ENCODE data around the gene TMEM182. TPM values are rescaled to one million over a fixed set of nuclear protein-coding genes. Genes with fewer than 3 reads are reported as not detected.

The TMEM182 gene
- polyA plus RNA-seq, 1 donor (not counting 4 experiments of a cell fraction or from before 2014, with no cell fraction given): 3.5 TPM

- dilution Hi-C loops (cut with MboI; ENCODE audit: extremely low pct_ligation_motif_present, low sequenced_read_pairs): no loop called here
- no peak for TF ChIP-seq EZH2 (IDR thresholded peaks at IDR 0.05; ENCODE audit: low read length)
- no peak for TF ChIP-seq CTCF (optimal IDR thresholded peaks at IDR 0.05 in 1 of 3, IDR thresholded peaks at IDR 0.05 in 1 of 3, conservative IDR thresholded peaks at IDR 0.05 in 1 of 3; ENCODE audit: extremely low read depth in 1 of 3, insufficient read depth in 2 of 3, low read length in 3 of 3)
- no peak for DNase-seq (ENCODE audit: low read depth, low spot score)
- H3K79me2 ChIP-seq (ENCODE audit: control insufficient read depth, insufficient read depth, low read length): no peaks in the 10 kb centered on the region
- no peaks in the 10 kb centered on the region for H3K9me1 ChIP-seq (ENCODE audit: control insufficient read depth, extremely low read depth, insufficient read depth, low read length)
- no peaks in the 10 kb centered on the region for H3K36me3 ChIP-seq (ENCODE audit: control insufficient read depth in 2 of 2, extremely low read depth in 1 of 2, insufficient read depth in 2 of 2, low read length in 2 of 2)
- no peaks in the 10 kb centered on the region for H3K27me3 ChIP-seq (ENCODE audit: control insufficient read depth, extremely low read depth, insufficient read depth, low read length)
- FAIRE-seq: no peak
- H3K27ac ChIP-seq (ENCODE audit: control insufficient read depth, insufficient read depth, low read length): no peak overlapping the region
- no peak overlapping the region for H2AFZ ChIP-seq (ENCODE audit: control insufficient read depth, low read length)
- H4K20me1 ChIP-seq (ENCODE audit: control insufficient read depth, extremely low read depth, insufficient read depth, low read length): no peaks in the 10 kb centered on the region
- H3K4me3 ChIP-seq (ENCODE audit: control insufficient read depth in 2 of 3, extremely low read depth in 1 of 3, insufficient read depth in 2 of 3, low read depth in 1 of 3, low read length in 3 of 3): no peak overlapping the region
- H3K9me3 ChIP-seq (ENCODE audit: control insufficient read depth, low read depth, low read length): no peaks in the 10 kb centered on the region
- H3K9ac ChIP-seq (ENCODE audit: control insufficient read depth, extremely low read depth, insufficient read depth, low read length): no peak overlapping the region
- no peak overlapping the region for H3K4me2 ChIP-seq (ENCODE audit: control insufficient read depth, extremely low read depth, insufficient read depth, low read depth, low read length)
- H3K4me1 ChIP-seq (ENCODE audit: control insufficient read depth, extremely low read depth, insufficient read depth, low read length): no peaks in the 10 kb centered on the region
Observed at GRCh38 chr2:102844911-102845310, 83.1 kb downstream of the TMEM182 start.

- H3K9ac ChIP-seq (ENCODE audit: control insufficient read depth, extremely low read depth, insufficient read depth, low read length): no peak overlapping the region
- no peaks in the 10 kb centered on the region for H3K9me1 ChIP-seq (ENCODE audit: control insufficient read depth, extremely low read depth, insufficient read depth, low read length)
- H4K20me1 ChIP-seq (ENCODE audit: control insufficient read depth, extremely low read depth, insufficient read depth, low read length): no peaks in the 10 kb centered on the region
- no peaks in the 10 kb centered on the region for H3K9me3 ChIP-seq (ENCODE audit: control insufficient read depth, low read depth, low read length)
- no peaks in the 10 kb centered on the region for H3K27me3 ChIP-seq (ENCODE audit: control insufficient read depth, extremely low read depth, insufficient read depth, low read length)
- no peak for DNase-seq (ENCODE audit: low read depth, low spot score)
- FAIRE-seq: no peak
- no peak overlapping the region for H2AFZ ChIP-seq (ENCODE audit: control insufficient read depth, low read length)
- no peaks in the 10 kb centered on the region for H3K4me1 ChIP-seq (ENCODE audit: control insufficient read depth, extremely low read depth, insufficient read depth, low read length)
- no peaks in the 10 kb centered on the region for H3K36me3 ChIP-seq (ENCODE audit: control insufficient read depth in 2 of 2, extremely low read depth in 1 of 2, insufficient read depth in 2 of 2, low read length in 2 of 2)
- no peaks in the 10 kb centered on the region for H3K79me2 ChIP-seq (ENCODE audit: control insufficient read depth, insufficient read depth, low read length)
- H3K27ac ChIP-seq (ENCODE audit: control insufficient read depth, insufficient read depth, low read length): no peak overlapping the region
- TF ChIP-seq CTCF (optimal IDR thresholded peaks at IDR 0.05 in 1 of 3, IDR thresholded peaks at IDR 0.05 in 1 of 3, conservative IDR thresholded peaks at IDR 0.05 in 1 of 3; ENCODE audit: extremely low read depth in 1 of 3, insufficient read depth in 2 of 3, low read length in 3 of 3) (no peak), EZH2 (IDR thresholded peaks at IDR 0.05; ENCODE audit: low read length) (no peak)
- dilution Hi-C loops (cut with MboI; ENCODE audit: extremely low pct_ligation_motif_present, low sequenced_read_pairs): no loop called here
- no peak overlapping the region for H3K4me3 ChIP-seq (ENCODE audit: control insufficient read depth in 2 of 3, extremely low read depth in 1 of 3, insufficient read depth in 2 of 3, low read depth in 1 of 3, low read length in 3 of 3)
- H3K4me2 ChIP-seq (ENCODE audit: control insufficient read depth, extremely low read depth, insufficient read depth, low read depth, low read length): no peak overlapping the region
Observed at GRCh38 chr2:102848366-102848839, 86.6 kb downstream of the TMEM182 start.

Measured in keratinocyte (primary cell).